Measurements from ENCODE around the gene KIF13A. TPM values are rescaled to one million over a fixed set of nuclear protein-coding genes. Genes with fewer than 3 reads are reported as not detected.

Gene KIF13A
- total and polyA plus RNA-seq, 9 of the 15 experiments (the other 6 are each of a cell fraction or from before 2014, with no cell fraction given), result 3.6 to 44.3 (median 29.7) TPM

DNA sequence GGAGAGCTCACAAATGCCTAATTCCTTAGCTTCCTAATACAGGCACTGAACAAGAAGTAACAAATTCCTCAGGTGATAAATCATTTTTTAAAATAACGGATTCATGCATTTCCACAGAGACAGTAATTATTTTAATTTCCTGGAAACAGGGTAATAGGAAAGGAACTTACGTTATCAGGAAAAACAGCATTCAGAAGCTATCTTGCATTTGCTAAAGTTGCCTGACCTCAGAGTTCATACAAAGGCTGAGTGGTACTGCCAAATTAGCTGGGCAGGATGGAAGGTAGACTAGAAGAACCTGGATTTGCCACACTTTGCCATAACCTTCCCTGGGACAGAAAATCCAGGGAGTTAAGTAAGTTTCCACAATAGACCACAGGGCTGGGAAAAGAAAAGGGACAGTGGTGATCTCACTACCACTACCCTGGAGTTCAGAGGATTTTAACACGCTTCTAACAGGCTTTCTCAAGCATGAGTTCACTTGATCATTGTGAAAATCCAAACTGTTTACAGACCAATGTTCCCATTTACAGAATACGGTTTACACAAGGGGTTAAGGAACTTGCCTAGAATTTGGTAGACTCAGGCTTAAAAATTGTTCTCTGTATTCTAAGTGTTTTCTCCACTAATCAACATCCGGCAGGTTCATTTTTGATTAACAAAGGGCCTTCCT, 57.0 kb downstream of the KIF13A start (continued):
- TF ChIP-seq CHD7 (IDR thresholded peaks at IDR 0.05; ENCODE audit: low read depth, low read length) (no peak), STAG1 (CRISPR knock-in tag; IDR thresholded peaks at IDR 0.05; ENCODE audit: borderline replicate concordance) (no peak), ZNF699 (CRISPR knock-in tag; IDR thresholded peaks at IDR 0.05; ENCODE audit: insufficient replicate concordance) (no peak), KLF13 (tag; IDR thresholded peaks at IDR 0.05; ENCODE audit: borderline replicate concordance, low read depth) (no peak), HDAC3 (IDR thresholded peaks at IDR 0.05; ENCODE audit: borderline replicate concordance, partially characterized antibody) (peak; percentile 72), BCOR (IDR thresholded peaks at IDR 0.05) (no peak), PBX2 (CRISPR knock-in tag; IDR thresholded peaks at IDR 0.05; ENCODE audit: low read depth) (no peak), PBX2 (tag; conservative IDR thresholded peaks at IDR 0.05; ENCODE audit: low read depth) (peak; percentile 41; the same call in 1 of the 2 replicates), MYNN (IDR thresholded peaks at IDR 0.05) (0 out of 2 replicates have a peak, but pooled peaks have one; percentile 44), MYNN (CRISPR knock-in tag; IDR thresholded peaks at IDR 0.05) (no peak), ZNF668 (CRISPR knock-in tag; IDR thresholded peaks at IDR 0.05) (no peak), DPF2 (IDR thresholded peaks at IDR 0.05) (peak; percentile 74; the same call in 1 of the 2 replicates)
- TF ChIP-seq, protein P1, sequence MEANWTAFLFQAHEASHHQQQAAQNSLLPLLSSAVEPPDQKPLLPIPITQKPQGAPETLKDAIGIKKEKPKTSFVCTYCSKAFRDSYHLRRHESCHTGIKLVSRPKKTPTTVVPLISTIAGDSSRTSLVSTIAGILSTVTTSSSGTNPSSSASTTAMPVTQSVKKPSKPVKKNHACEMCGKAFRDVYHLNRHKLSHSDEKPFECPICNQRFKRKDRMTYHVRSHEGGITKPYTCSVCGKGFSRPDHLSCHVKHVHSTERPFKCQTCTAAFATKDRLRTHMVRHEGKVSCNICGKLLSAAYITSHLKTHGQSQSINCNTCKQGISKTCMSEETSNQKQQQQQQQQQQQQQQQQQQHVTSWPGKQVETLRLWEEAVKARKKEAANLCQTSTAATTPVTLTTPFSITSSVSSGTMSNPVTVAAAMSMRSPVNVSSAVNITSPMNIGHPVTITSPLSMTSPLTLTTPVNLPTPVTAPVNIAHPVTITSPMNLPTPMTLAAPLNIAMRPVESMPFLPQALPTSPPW (CRISPR knock-in tag; IDR thresholded peaks at IDR 0.05), result 0 out of 2 replicates have a peak, but pooled peaks have one; percentile 27
